Measurements from ENCODE around the gene IPO9.

DNA sequence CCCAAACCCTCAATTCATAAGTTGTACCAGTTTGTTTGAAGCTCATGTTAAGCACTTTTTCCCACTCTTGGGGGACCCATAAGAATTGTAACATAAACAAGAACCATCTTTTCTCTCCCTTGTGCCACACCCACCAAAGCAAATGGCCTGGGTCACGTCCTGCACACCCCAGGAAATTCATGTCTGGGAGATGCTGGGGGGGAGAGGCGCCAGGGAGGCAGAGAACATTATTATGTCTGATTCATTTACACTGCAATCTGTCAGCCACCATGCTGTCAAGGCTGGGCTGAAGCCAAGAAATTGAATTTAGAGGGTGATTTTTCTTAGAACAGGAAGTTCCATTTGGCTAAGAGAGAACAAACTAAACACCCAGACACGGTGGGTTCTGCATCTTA is 37.2 kb upstream of the IPO9 start:
- TF ChIP-seq EZH2 (IDR thresholded peaks at IDR 0.05; ENCODE audit: low read length), result no peak
- TF ChIP-seq, protein P1, sequence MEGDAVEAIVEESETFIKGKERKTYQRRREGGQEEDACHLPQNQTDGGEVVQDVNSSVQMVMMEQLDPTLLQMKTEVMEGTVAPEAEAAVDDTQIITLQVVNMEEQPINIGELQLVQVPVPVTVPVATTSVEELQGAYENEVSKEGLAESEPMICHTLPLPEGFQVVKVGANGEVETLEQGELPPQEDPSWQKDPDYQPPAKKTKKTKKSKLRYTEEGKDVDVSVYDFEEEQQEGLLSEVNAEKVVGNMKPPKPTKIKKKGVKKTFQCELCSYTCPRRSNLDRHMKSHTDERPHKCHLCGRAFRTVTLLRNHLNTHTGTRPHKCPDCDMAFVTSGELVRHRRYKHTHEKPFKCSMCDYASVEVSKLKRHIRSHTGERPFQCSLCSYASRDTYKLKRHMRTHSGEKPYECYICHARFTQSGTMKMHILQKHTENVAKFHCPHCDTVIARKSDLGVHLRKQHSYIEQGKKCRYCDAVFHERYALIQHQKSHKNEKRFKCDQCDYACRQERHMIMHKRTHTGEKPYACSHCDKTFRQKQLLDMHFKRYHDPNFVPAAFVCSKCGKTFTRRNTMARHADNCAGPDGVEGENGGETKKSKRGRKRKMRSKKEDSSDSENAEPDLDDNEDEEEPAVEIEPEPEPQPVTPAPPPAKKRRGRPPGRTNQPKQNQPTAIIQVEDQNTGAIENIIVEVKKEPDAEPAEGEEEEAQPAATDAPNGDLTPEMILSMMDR (optimal IDR thresholded peaks at IDR 0.05 in 1 of 3, IDR thresholded peaks at IDR 0.05 in 1 of 3, conservative IDR thresholded peaks at IDR 0.05 in 1 of 3; ENCODE audit: extremely low read depth in 1 of 3, insufficient read depth in 2 of 3, low read length in 3 of 3), result no peak
